Liver (tissue), 9 donors: ENCODE data around the gene TSHZ2. TPM values are rescaled to one million over a fixed set of nuclear protein-coding genes. Genes with fewer than 3 reads are reported as not detected.

Experiments
- DNase-seq: peaks from one replicate; pipeline ENCODE4 v3.0.0-alpha.2; 2017; ENCODE audit warnings: low spot score
- H3K27ac ChIP-seq, 2 donors: one replicate each; pipeline ENCODE4 v1.7.0; 2013; ENCODE audit warnings: inconsistent platforms in 2 of 2, low read length in 2 of 2, control low read depth in 1 of 2, low read depth in 1 of 2, mild to moderate bottlenecking in 1 of 2
- H3K27me3 ChIP-seq, 4 donors: one replicate each; pipeline versions ENCODE4 v1.6.1 to v1.7.0; 2013; ENCODE audit warnings: low read length in 3 of 4, inconsistent platforms in 1 of 4, mild to moderate bottlenecking in 1 of 4, moderate library complexity in 1 of 4; ENCODE audit not compliant: control insufficient read depth in 4 of 4, insufficient read depth in 4 of 4
- H3K36me3 ChIP-seq, 4 donors: one replicate each; pipeline versions ENCODE4 v1.6.1 to v1.7.0; 2013; ENCODE audit warnings: low read length in 3 of 4, mild to moderate bottlenecking in 3 of 4, low read depth in 1 of 4, moderate library complexity in 1 of 4; ENCODE audit not compliant: control insufficient read depth in 4 of 4, insufficient read depth in 3 of 4
- H3K4me1 ChIP-seq, 4 donors: one replicate each; pipeline versions ENCODE4 v1.6.1 to v1.7.0; 2013; ENCODE audit warnings: low read length in 3 of 4, mild to moderate bottlenecking in 3 of 4, moderate library complexity in 1 of 4; ENCODE audit not compliant: control insufficient read depth in 4 of 4, insufficient read depth in 4 of 4
- H3K4me3 ChIP-seq, 3 donors: one replicate each; pipeline versions ENCODE4 v1.6.1 to v1.7.0; 2013; ENCODE audit warnings: low read length in 3 of 3, control low read depth in 1 of 3, low read depth in 1 of 3, mild to moderate bottlenecking in 1 of 3
- H3K9ac ChIP-seq, 2 donors: one replicate each; pipeline ENCODE4 v1.7.0; 2013; ENCODE audit warnings: low read length in 2 of 2, mild to moderate bottlenecking in 2 of 2, moderate library complexity in 2 of 2, control low read depth in 1 of 2, low read depth in 1 of 2
- H3K9me3 ChIP-seq, 4 donors: one replicate each; pipeline versions ENCODE4 v1.6.1 to v1.7.0; 2013; ENCODE audit warnings: low read length in 3 of 4; ENCODE audit not compliant: control insufficient read depth in 4 of 4
- CTCF ChIP-seq: fragments of 150-350 bp; IDR thresholded peaks from 2 replicates; pipeline ENCODE4 v1.5.1; 2017; ENCODE audit warnings: improper control_type of control experiment, low read depth, low read length; ENCODE audit not compliant: missing input control
- EGR1 ChIP-seq, 2 donors: IDR thresholded peaks; 2 replicates each; pipeline ENCODE4 v1.6.1; 2016 to 2018; ENCODE audit warnings: antibody characterized with exemption in 2 of 2, low read depth in 2 of 2
- FOXA1 ChIP-seq: IDR thresholded peaks from 2 replicates; pipeline ENCODE4 v1.6.1; 2016; ENCODE audit warnings: antibody characterized with exemption
- FOXA2 ChIP-seq: IDR thresholded peaks from 2 replicates; pipeline ENCODE4 v1.6.1; 2016; ENCODE audit warnings: antibody characterized with exemption
- GABPA ChIP-seq, 2 donors: IDR thresholded peaks in 1 of 2; conservative IDR thresholded peaks in 1 of 2; 2 replicates each; pipeline ENCODE4 v1.6.1; 2016; ENCODE audit warnings: antibody characterized with exemption in 2 of 2, mild to moderate bottlenecking in 1 of 2, moderate library complexity in 1 of 2
- HNF4A ChIP-seq, 2 donors: conservative IDR thresholded peaks; 2 replicates each; pipeline ENCODE4 v1.6.1; 2016; ENCODE audit warnings: antibody characterized with exemption in 2 of 2, mild to moderate bottlenecking in 2 of 2
- HNF4G ChIP-seq: IDR thresholded peaks from 2 replicates; pipeline ENCODE4 v1.6.1; 2016; ENCODE audit warnings: antibody characterized with exemption
- JUND ChIP-seq, 2 donors: IDR thresholded peaks; 2 replicates each; pipeline ENCODE4 v1.6.1; 2016; ENCODE audit warnings: antibody characterized with exemption in 2 of 2
- NR2F2 ChIP-seq: IDR thresholded peaks from 2 replicates; pipeline ENCODE4 v1.6.1; 2016; ENCODE audit warnings: antibody characterized with exemption
- RAD21 ChIP-seq, 2 donors: IDR thresholded peaks; 2 replicates each; pipeline ENCODE4 v1.6.1; 2016; ENCODE audit warnings: antibody characterized with exemption in 2 of 2, mild to moderate bottlenecking in 2 of 2
- RXRA ChIP-seq, 2 donors: IDR thresholded peaks; 2 replicates each; pipeline ENCODE4 v1.6.1; 2017 to 2018; ENCODE audit warnings: antibody characterized with exemption in 2 of 2, mild to moderate bottlenecking in 1 of 2
- SP1 ChIP-seq: IDR thresholded peaks from 2 replicates; pipeline ENCODE4 v1.6.1; 2018; ENCODE audit warnings: antibody characterized with exemption, mild to moderate bottlenecking
- TAF1 ChIP-seq: conservative IDR thresholded peaks from 2 replicates; pipeline ENCODE4 v1.6.1; 2016; ENCODE audit warnings: antibody characterized with exemption, mild to moderate bottlenecking
- YY1 ChIP-seq: IDR thresholded peaks from 2 replicates; pipeline ENCODE4 v1.6.1; 2016; ENCODE audit warnings: antibody characterized with exemption, mild to moderate bottlenecking
- ZBTB33 ChIP-seq: IDR thresholded peaks from 2 replicates; pipeline ENCODE4 v1.6.1; 2016; ENCODE audit warnings: antibody characterized with exemption
- WGBS: extraction: QIAGEN DNeasy Blood & Tissue Kit; methylation state at CpG from one replicate; pipeline ENCODE4 v1.1.7; 2013; 5-methylcytosine and 5-hydroxymethylcytosine counted together
- polyA plus RNA-seq, 2 donors: library from polyadenylated mRNA; stranded (reverse) in 1 of 2; unstranded in 1 of 2; fragments of 200-250 nt in 1 of 2; fragments of >200 nt in 1 of 2; fragmentation: Nextera tagmentation in 1 of 2; extraction: Ambion mirVana in 1 of 2; gene quantifications; one replicate each; pipeline versions ENCODE4 v1.2.1 to v1.2.3, GENCODE V29; 2013 to 2015
- total RNA-seq, 2 donors: library from RNA; depleted of rRNA; stranded (reverse); fragments of >200 nt; gene quantifications; one replicate each; pipeline ENCODE4 v1.2.3, GENCODE V29; 2014
- TF ChIP-seq, protein P1 (sequence below): IDR thresholded peaks from 2 replicates; pipeline ENCODE4 v1.6.1; 2016; ENCODE audit warnings: antibody characterized with exemption
- TF ChIP-seq, protein P2 (sequence below): IDR thresholded peaks from 2 replicates; pipeline ENCODE4 v1.6.1; 2016; ENCODE audit warnings: antibody characterized with exemption
- TF ChIP-seq, protein P3 (sequence below): IDR thresholded peaks from 2 replicates; pipeline ENCODE4 v1.6.1; 2016; ENCODE audit warnings: antibody characterized with exemption, mild to moderate bottlenecking
- donor health status: healthy.
- donor health status: healthy.
- donor health status: healthy.
- donor health status: healthy.
- donor health status: healthy.

The TSHZ2 gene
- total and polyA plus RNA-seq, 4 donors, result 2.9 to 11.3 (median 7.8) TPM

DNA sequence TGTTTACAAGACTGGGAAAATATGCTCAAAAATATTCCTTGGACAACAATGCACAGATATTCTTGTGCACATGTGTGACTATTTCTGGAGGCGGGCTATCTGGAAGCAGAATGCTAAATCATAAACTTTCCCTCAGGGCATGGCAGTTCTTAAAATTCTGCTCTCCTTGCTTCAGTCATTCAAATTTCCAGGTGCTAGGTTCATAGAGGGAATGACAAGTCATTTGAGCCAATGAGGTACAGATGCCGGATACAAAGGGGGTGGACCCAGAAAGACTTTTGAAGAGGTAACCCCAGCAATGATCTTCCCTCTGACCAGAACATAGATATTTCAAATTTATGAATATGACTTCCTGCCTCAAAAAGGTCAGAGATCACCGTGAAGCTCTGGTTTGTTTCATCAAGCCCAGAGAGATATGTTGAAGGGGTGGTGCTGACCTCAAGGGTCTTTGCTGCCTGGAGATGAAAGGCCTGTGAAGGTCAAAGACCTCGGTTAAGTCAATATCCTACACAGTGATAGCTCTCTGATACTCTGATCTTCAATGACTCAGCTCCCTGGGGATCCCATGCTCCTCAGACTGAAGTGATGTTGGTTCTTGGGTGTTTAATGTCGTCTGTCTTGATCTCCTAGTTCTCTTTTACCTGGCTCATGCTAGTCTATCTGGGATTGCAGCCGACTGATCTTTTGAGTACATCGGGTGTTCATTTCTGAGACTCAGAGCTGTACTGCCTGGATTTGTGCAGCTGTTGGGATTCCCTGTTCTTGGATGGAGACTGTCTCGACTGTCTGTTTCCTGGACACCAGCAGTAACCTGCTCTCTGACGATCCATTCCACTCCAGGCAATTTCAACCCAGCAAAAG lies 47.5 kb upstream of the TSHZ2 start:
- Histone ChIP-seq H3K27me3 (no peaks in the 10 kb centered on the region), H3K4me1 (peaks cover 0 to 2% (median 0%) of the 10 kb centered on the region in 4 donors), H3K9me3 (peaks cover 0 to 3% (median 0%) of the 10 kb centered on the region in 4 donors), H3K27ac (no peak overlapping the region), H3K4me3 (no peak overlapping the region), H3K36me3 (no peaks in the 10 kb centered on the region), H3K9ac (no peak overlapping the region)
- DNase-seq, result no peak
- WGBS, result 56% methylated on average over 9 of the region's 9 CpGs
- no peak for TF ChIP-seq JUND (IDR thresholded peaks at IDR 0.05)
- no peak for TF ChIP-seq ZBTB33
- TF ChIP-seq RXRA (IDR thresholded peaks at IDR 0.05), result peak in 1 of 2 donors; percentile 27
- TF ChIP-seq, protein P1, sequence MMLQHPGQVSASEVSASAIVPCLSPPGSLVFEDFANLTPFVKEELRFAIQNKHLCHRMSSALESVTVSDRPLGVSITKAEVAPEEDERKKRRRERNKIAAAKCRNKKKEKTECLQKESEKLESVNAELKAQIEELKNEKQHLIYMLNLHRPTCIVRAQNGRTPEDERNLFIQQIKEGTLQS, result no peak
- no peak for TF ChIP-seq SP1
- TF ChIP-seq HNF4A (conservative IDR thresholded peaks at IDR 0.05), result no peak
- peak; percentile 48 for TF ChIP-seq NR2F2
- TF ChIP-seq TAF1, result no peak

DNA sequence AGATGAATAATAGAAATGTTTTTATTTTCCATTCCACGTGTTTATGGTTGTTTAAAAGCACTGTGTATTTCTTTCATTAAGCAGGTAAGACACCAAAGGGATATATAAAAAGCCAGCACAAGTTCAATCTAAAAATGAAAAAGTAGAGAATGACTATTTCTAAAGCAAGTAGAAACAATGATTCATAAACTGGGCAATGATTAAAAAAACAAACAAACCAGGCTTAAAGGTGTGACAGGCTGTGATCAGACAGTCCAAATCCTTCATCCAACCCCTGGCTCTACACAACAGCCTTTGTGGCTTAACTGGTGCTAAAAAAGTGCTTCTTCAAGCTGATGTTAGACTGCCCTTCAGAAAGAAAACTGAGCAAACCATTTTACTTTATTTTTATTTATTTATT lies 45.7 kb upstream of the TSHZ2 start:
- Histone ChIP-seq H3K4me3 (no peak overlapping the region), H3K36me3 (no peaks in the 10 kb centered on the region), H3K9ac (no peak overlapping the region), H3K27ac (no peak overlapping the region), H3K27me3 (no peaks in the 10 kb centered on the region), H3K9me3 (peaks cover 0 to 3% (median 0%) of the 10 kb centered on the region in 4 donors), H3K4me1 (peaks cover 0 to 2% (median 0%) of the 10 kb centered on the region in 4 donors)
- TF ChIP-seq RXRA (IDR thresholded peaks at IDR 0.05), result no peak
- no peak for TF ChIP-seq SP1
- TF ChIP-seq HNF4G, result no peak
- TF ChIP-seq, protein P2, sequence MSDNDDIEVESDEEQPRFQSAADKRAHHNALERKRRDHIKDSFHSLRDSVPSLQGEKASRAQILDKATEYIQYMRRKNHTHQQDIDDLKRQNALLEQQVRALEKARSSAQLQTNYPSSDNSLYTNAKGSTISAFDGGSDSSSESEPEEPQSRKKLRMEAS, result no peak
- TF ChIP-seq YY1, result no peak
- TF ChIP-seq, protein P1, result no peak
- no peak for TF ChIP-seq GABPA (IDR thresholded peaks at IDR 0.05 in 1 of 2, conservative IDR thresholded peaks at IDR 0.05 in 1 of 2)
- TF ChIP-seq, protein P3, sequence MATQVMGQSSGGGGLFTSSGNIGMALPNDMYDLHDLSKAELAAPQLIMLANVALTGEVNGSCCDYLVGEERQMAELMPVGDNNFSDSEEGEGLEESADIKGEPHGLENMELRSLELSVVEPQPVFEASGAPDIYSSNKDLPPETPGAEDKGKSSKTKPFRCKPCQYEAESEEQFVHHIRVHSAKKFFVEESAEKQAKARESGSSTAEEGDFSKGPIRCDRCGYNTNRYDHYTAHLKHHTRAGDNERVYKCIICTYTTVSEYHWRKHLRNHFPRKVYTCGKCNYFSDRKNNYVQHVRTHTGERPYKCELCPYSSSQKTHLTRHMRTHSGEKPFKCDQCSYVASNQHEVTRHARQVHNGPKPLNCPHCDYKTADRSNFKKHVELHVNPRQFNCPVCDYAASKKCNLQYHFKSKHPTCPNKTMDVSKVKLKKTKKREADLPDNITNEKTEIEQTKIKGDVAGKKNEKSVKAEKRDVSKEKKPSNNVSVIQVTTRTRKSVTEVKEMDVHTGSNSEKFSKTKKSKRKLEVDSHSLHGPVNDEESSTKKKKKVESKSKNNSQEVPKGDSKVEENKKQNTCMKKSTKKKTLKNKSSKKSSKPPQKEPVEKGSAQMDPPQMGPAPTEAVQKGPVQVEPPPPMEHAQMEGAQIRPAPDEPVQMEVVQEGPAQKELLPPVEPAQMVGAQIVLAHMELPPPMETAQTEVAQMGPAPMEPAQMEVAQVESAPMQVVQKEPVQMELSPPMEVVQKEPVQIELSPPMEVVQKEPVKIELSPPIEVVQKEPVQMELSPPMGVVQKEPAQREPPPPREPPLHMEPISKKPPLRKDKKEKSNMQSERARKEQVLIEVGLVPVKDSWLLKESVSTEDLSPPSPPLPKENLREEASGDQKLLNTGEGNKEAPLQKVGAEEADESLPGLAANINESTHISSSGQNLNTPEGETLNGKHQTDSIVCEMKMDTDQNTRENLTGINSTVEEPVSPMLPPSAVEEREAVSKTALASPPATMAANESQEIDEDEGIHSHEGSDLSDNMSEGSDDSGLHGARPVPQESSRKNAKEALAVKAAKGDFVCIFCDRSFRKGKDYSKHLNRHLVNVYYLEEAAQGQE, result no peak
- no peak for TF ChIP-seq JUND (IDR thresholded peaks at IDR 0.05)
- no peak for TF ChIP-seq TAF1
- TF ChIP-seq FOXA1, result no peak
- TF ChIP-seq CTCF, result no peak
- TF ChIP-seq NR2F2, result no peak
- TF ChIP-seq RAD21 (IDR thresholded peaks at IDR 0.05), result no peak
- TF ChIP-seq EGR1 (IDR thresholded peaks at IDR 0.05; ENCODE audit: low read depth in 2 of 2), result no peak
- TF ChIP-seq HNF4A (conservative IDR thresholded peaks at IDR 0.05), result no peak
- no peak for TF ChIP-seq FOXA2
- TF ChIP-seq ZBTB33, result no peak
- WGBS, result 79% methylated on average over 1 of the region's 1 CpG
- no peak for DNase-seq
